IMR-90 (cell line): ENCODE data around the gene TNFAIP8. TPM values are rescaled to one million over a fixed set of nuclear protein-coding genes. Genes with fewer than 3 reads are reported as not detected.

Experiments
- ATAC-seq: fragments of 200-7000 bp; cut with Tn5 transposase; 2 replicates; pipeline ENCODE4 v1.9.1; 2020; ENCODE audit warnings: low read depth, mild to moderate bottlenecking, moderate library complexity
- BruUV-seq: library from RNA; stranded (reverse); fragments of 400-500 nt; replicated peaks from 2 replicates; lab custom pipeline; 2021; lab: Mats Ljungman, UMichigan
- CTCF ChIA-PET: fragments of 300-600 bp; formaldehyde crosslinking; extraction: SDS; loops from one replicate; lab custom pipeline; 2021; ENCODE audit warnings: antibody characterized with exemption; lab: Yijun Ruan, JAX
- POLR2A ChIA-PET: fragments of 300-600 bp; sonication (Branson Sonifier 250); formaldehyde crosslinking; loops from one replicate; lab custom pipeline; 2022; ENCODE audit warnings: antibody characterized with exemption; ENCODE audit not compliant: unreplicated experiment; lab: Charles Lee
- DNase-seq: peaks from one replicate; pipeline ENCODE4 v3.0.0; 2013
- H2AFZ ChIP-seq: replicated peaks from 2 replicates; pipeline ENCODE3; 2013; ENCODE audit warnings: low read length, mild to moderate bottlenecking; ENCODE audit not compliant: poor library complexity
- H2AK5ac ChIP-seq: 2 replicates; pipeline ENCODE4 v1.6.1; 2013; ENCODE audit warnings: low read depth, low read length, inconsistent platforms
- H2AK9ac ChIP-seq: replicated peaks from 2 replicates; pipeline ENCODE3; 2013; ENCODE audit warnings: mild to moderate bottlenecking, low read depth, low read length, moderate library complexity; ENCODE audit not compliant: poor library complexity
- H2BK120ac ChIP-seq: 2 replicates; pipeline ENCODE4 v1.6.1; 2013; ENCODE audit warnings: low read depth, low read length, inconsistent platforms
- H2BK15ac ChIP-seq: 3 replicates; pipeline ENCODE4 v1.6.1; 2013; ENCODE audit warnings: low read depth, low read length, inconsistent platforms
- H2BK20ac ChIP-seq: 2 replicates; pipeline ENCODE4 v1.6.1; 2013; ENCODE audit warnings: low read depth, mild to moderate bottlenecking, inconsistent platforms, low read length, moderate library complexity
- H2BK5ac ChIP-seq: 2 replicates; pipeline ENCODE4 v1.6.1; 2013; ENCODE audit warnings: mild to moderate bottlenecking, low read depth, low read length, inconsistent platforms; ENCODE audit not compliant: poor library complexity, severe bottlenecking
- H3K14ac ChIP-seq: replicated peaks from 2 replicates; pipeline ENCODE4 v1.6.1; 2013; ENCODE audit warnings: low read depth, low read length, inconsistent platforms
- H3K18ac ChIP-seq: 2 replicates; pipeline ENCODE4 v1.6.1; 2013; ENCODE audit warnings: low read depth, low read length, control low read depth
- H3K23ac ChIP-seq: 2 replicates; pipeline ENCODE4 v1.6.1; 2013; ENCODE audit warnings: low read depth, low read length, inconsistent platforms
- H3K27ac ChIP-seq: 2 replicates; pipeline ENCODE4 v1.5.1; 2013; ENCODE audit warnings: mild to moderate bottlenecking, control low read depth, low read length; ENCODE audit not compliant: insufficient read depth
- H3K27me3 ChIP-seq: 2 replicates; pipeline ENCODE4 v1.6.1; 2013; ENCODE audit warnings: low read length; ENCODE audit not compliant: control insufficient read depth, insufficient read depth
- H3K36me3 ChIP-seq: 2 replicates; pipeline ENCODE4 v1.6.1; 2013; ENCODE audit warnings: low read length, mixed read lengths; ENCODE audit not compliant: control insufficient read depth, insufficient read depth
- H3K4ac ChIP-seq: 2 replicates; pipeline ENCODE4 v1.6.1; 2013; ENCODE audit warnings: low read depth, low read length, inconsistent platforms
- H3K4me1 ChIP-seq: 2 replicates; pipeline ENCODE4 v1.6.1; 2013; ENCODE audit warnings: low read length, mixed read lengths; ENCODE audit not compliant: control insufficient read depth, insufficient read depth
- H3K4me2 ChIP-seq: 2 replicates; pipeline ENCODE4 v1.6.1; 2013; ENCODE audit warnings: low read depth, mild to moderate bottlenecking, control low read depth, low read length, moderate library complexity
- H3K4me3 ChIP-seq: 2 replicates; pipeline ENCODE4 v1.5.1; 2013; ENCODE audit warnings: low read depth, mild to moderate bottlenecking, control low read depth, low read length, moderate library complexity; ENCODE audit not compliant: insufficient read depth
- H3K56ac ChIP-seq: 2 replicates; pipeline ENCODE4 v1.6.1; 2013; ENCODE audit warnings: low read length, inconsistent platforms; ENCODE audit not compliant: insufficient read depth; ENCODE audit errors: extremely low read depth
- H3K79me1 ChIP-seq, 2 experiments: 2 replicates each; pipeline ENCODE4 v1.6.1; 2013; ENCODE audit warnings: low read length in 2 of 2, inconsistent platforms in 1 of 2, low read depth in 1 of 2
- H3K9ac ChIP-seq: 2 replicates; pipeline ENCODE4 v1.6.1; 2013; ENCODE audit warnings: low read depth, low read length, control low read depth
- H3K9me1 ChIP-seq: 2 replicates; pipeline ENCODE4 v1.6.1; 2013; ENCODE audit warnings: low read length, inconsistent platforms; ENCODE audit not compliant: insufficient read depth
- H3K9me3 ChIP-seq: 2 replicates; pipeline ENCODE4 v1.6.1; 2013; ENCODE audit warnings: low read length; ENCODE audit not compliant: control insufficient read depth, insufficient read depth
- H4K20me1 ChIP-seq: 2 replicates; pipeline ENCODE4 v1.6.1; 2013; ENCODE audit warnings: low read length, inconsistent platforms; ENCODE audit not compliant: insufficient read depth
- H4K5ac ChIP-seq: 2 replicates; pipeline ENCODE4 v1.6.1; 2013; ENCODE audit warnings: mild to moderate bottlenecking, low read depth, low read length, control low read depth
- H4K8ac ChIP-seq, 2 experiments: 2 replicates each; pipeline ENCODE4 v1.6.1; 2013; ENCODE audit warnings: low read depth in 2 of 2, low read length in 2 of 2, control low read depth in 1 of 2, inconsistent platforms in 1 of 2
- H4K91ac ChIP-seq: 2 replicates; pipeline ENCODE4 v1.6.1; 2013; ENCODE audit warnings: low read depth, low read length, inconsistent platforms; ENCODE audit not compliant: insufficient read depth
- CHD1 ChIP-seq: IDR thresholded peaks from 2 replicates; pipeline ENCODE4 v1.6.1; 2012; ENCODE audit warnings: low read depth, low read length, improper control_type of control experiment
- CTCF ChIP-seq: conservative IDR thresholded peaks from 2 replicates; pipeline ENCODE4 v1.5.1; 2012; ENCODE audit warnings: mild to moderate bottlenecking, low read depth, low read length, improper control_type of control experiment
- ELK1 ChIP-seq: fragments of 150-350 bp; IDR thresholded peaks from 2 replicates; pipeline ENCODE4 v1.6.1; 2016; ENCODE audit warnings: low read depth, mild to moderate bottlenecking, low read length, moderate library complexity, borderline replicate concordance
- FOS ChIP-seq: fragments of 150-350 bp; IDR thresholded peaks from 2 replicates; pipeline ENCODE4 v1.6.1; 2016; ENCODE audit warnings: low read depth, low read length
- MAFK ChIP-seq: IDR thresholded peaks from 2 replicates; pipeline ENCODE4 v1.6.1; 2012; ENCODE audit warnings: low read depth, low read length, improper control_type of control experiment
- MAZ ChIP-seq: IDR thresholded peaks from 2 replicates; pipeline ENCODE4 v1.6.1; 2012; ENCODE audit warnings: low read depth, mild to moderate bottlenecking, low read length, improper control_type of control experiment, moderate library complexity, borderline replicate concordance
- MXI1 ChIP-seq: IDR thresholded peaks from 2 replicates; pipeline ENCODE4 v1.6.1; 2012; ENCODE audit warnings: low read depth, mild to moderate bottlenecking, low read length, moderate library complexity, borderline replicate concordance
- NFE2L2 ChIP-seq: fragments of 150-350 bp; IDR thresholded peaks from 2 replicates; pipeline ENCODE4 v1.6.1; 2016; ENCODE audit warnings: low read depth, mild to moderate bottlenecking, low read length
- POLR2A ChIP-seq: IDR thresholded peaks from 2 replicates; pipeline ENCODE4 v1.6.1; 2012; ENCODE audit warnings: mild to moderate bottlenecking, low read depth, low read length
- RAD21 ChIP-seq: IDR thresholded peaks from 2 replicates; pipeline ENCODE4 v1.6.1; 2012; ENCODE audit warnings: low read length, improper control_type of control experiment
- RCOR1 ChIP-seq: IDR thresholded peaks from 2 replicates; pipeline ENCODE4 v1.6.1; 2012; ENCODE audit warnings: mild to moderate bottlenecking, low read length, improper control_type of control experiment; ENCODE audit not compliant: insufficient replicate concordance
- SMC3 ChIP-seq: fragments of 150-350 bp; IDR thresholded peaks from 2 replicates; pipeline ENCODE4 v1.6.1; 2016; ENCODE audit warnings: low read depth, mild to moderate bottlenecking, antibody characterized with exemption, low read length, moderate library complexity
- USF2 ChIP-seq: fragments of 150-350 bp; IDR thresholded peaks from 2 replicates; pipeline ENCODE4 v1.6.1; 2017; ENCODE audit warnings: mild to moderate bottlenecking, antibody characterized with exemption, low read length, low read depth
- WGBS, 2 experiments: methylation state at CpG; one replicate each; pipeline versions ENCODE4 v1.1.5 to v1.1.7; 2013; ENCODE audit warnings: missing lambda C conversion rate in 2 of 2; ENCODE audit not compliant: insufficient read length in 1 of 2; ENCODE audit errors: extremely low coverage in 2 of 2; 5-methylcytosine and 5-hydroxymethylcytosine counted together
- dilution Hi-C: fragments of 300-500 bp; cut with HindIII; formaldehyde crosslinking; loops from one replicate; pipeline ENCODE4 v1.14.3; 2018; ENCODE audit warnings: low sequenced_read_pairs; ENCODE audit not compliant: unreplicated experiment
- in situ Hi-C: fragments of 300-500 bp; cut with MboI; formaldehyde crosslinking; loops from 3 replicates; pipeline ENCODE4 v1.14.3; 2019; ENCODE audit warnings: low sequenced_read_pairs, inconsistent platforms, mixed read lengths
- intact Hi-C: fragments of 100-400 bp; cut with micrococcal nuclease; formaldehyde crosslinking; loops from 2 replicates; pipeline ENCODE4 v1.10.0; 2022
- polyA plus RNA-seq, 3 experiments: library from polyadenylated mRNA; depleted of rRNA; stranded (reverse); fragments of >200 nt; gene quantifications; 2 replicates each; pipeline ENCODE4 v1.2.3, GENCODE V29; 2012; ENCODE audit warnings: low replicate concordance in 1 of 3
- total RNA-seq: library from RNA; depleted of rRNA; stranded (reverse); fragments of >200 nt; gene quantifications from 2 replicates; pipeline ENCODE4 v1.2.3, GENCODE V29; 2012

The TNFAIP8 gene
- total and polyA plus RNA-seq, 2 of the 4 experiments (the other 2 are of a cell fraction): 20.3 to 29.9 TPM

- Histone ChIP-seq H4K8ac (no peak overlapping the region), H4K5ac (no peak overlapping the region), H3K9ac (no peak overlapping the region), H2BK5ac (no peak overlapping the region), H3K23ac (no peak overlapping the region), H3K27ac (no peak overlapping the region), H2AFZ (no peak overlapping the region), H3K79me1 (no peaks in the 10 kb centered on the region), H3K9me3 (no peaks in the 10 kb centered on the region), H3K36me3 (no peaks in the 10 kb centered on the region), H2AK9ac (no peak overlapping the region), H2BK20ac (no peak overlapping the region), H3K14ac (no peak overlapping the region), H4K20me1 (no peaks in the 10 kb centered on the region), H3K4me1 (0 out of 2 replicates have a peak, but pooled peaks cover 1% of the 10 kb centered on the region), H3K9me1 (peaks cover 3% of the 10 kb centered on the region; the same call in 1 of the 2 replicates), H3K4me3 (no peak overlapping the region), H3K4ac (no peak overlapping the region), H2AK5ac (no peak overlapping the region), H2BK120ac (no peak overlapping the region), H3K27me3 (peaks cover 7% of the 10 kb centered on the region), H3K4me2 (no peak overlapping the region), H3K56ac (no peak overlapping the region), H3K18ac (no peak overlapping the region), H4K91ac (no peak overlapping the region), H2BK15ac (no peak overlapping the region)
- no peak for ATAC-seq
- WGBS, 2 experiments: no CpG with 5 or more reads among the region's 4 CpGs
- BruUV-seq: no TSS peak
- no peak for DNase-seq
- POLR2A ChIA-PET: interaction anchor here (0.6 kb wide), 1 partner anchor 81 kb away, joined by 11 read pairs; no protein-coding TSS in a partner anchor
- dilution Hi-C loops: no loop called here
- CTCF ChIA-PET: no interaction called here
- intact Hi-C loops: no loop called here
- TF ChIP-seq ELK1 (no peak), MAFK (no peak), POLR2A (no peak), CTCF (no peak), SMC3 (no peak), FOS (no peak), CHD1 (no peak), RAD21 (no peak), NFE2L2 (no peak), MXI1 (no peak), RCOR1 (no peak), USF2 (no peak), MAZ (no peak)
- in situ Hi-C loops: loop anchor here (5.0 kb wide), 1 partner anchor 138 kb away; no protein-coding TSS in a partner anchor
Measured at GRCh38 chr5:119405419-119405818, 49.6 kb downstream of the TNFAIP8 start.
